Lower leg skin (tissue), 4 donors: Measurements from ENCODE around the gene RNF6. TPM values are rescaled to one million over a fixed set of nuclear protein-coding genes. Genes with fewer than 3 reads are reported as not detected.

Source experiments
- DNase-seq, 2 donors: peaks; one replicate each; pipeline ENCODE4 v3.0.0-alpha.2; 2019; ENCODE audit warnings: low spot score in 2 of 2
- H3K4me3 ChIP-seq: fragments of 200-600 bp; sonication (generic); 2 replicates; pipeline ENCODE4 v1.5.1; 2017; ENCODE audit warnings: mild to moderate bottlenecking, low read depth; ENCODE audit not compliant: poor library complexity, severe bottlenecking
- CTCF ChIP-seq, 3 donors: fragments of 450-650 bp; IDR thresholded peaks; one replicate each; pipeline ENCODE4 v1.5.1; 2016; ENCODE audit warnings: antibody characterized with exemption in 3 of 3, mild to moderate bottlenecking in 3 of 3, moderate library complexity in 2 of 3
- POLR2A ChIP-seq, 2 donors: fragments of 450-650 bp; IDR thresholded peaks; one replicate each; pipeline ENCODE4 v1.6.1; 2016 to 2017; ENCODE audit warnings: antibody characterized with exemption in 2 of 2, mild to moderate bottlenecking in 1 of 2, moderate library complexity in 1 of 2
- WGBS, 2 donors: methylation state at CpG; one replicate each; pipeline ENCODE4 v1.1.5; 2018; 5-methylcytosine and 5-hydroxymethylcytosine counted together
- intact Hi-C: fragments of 100-400 bp; cut with DNase I; formaldehyde crosslinking; loops from one replicate; pipeline ENCODE4 v1.15.0; 2023; ENCODE audit warnings: low total_unique reads
- total RNA-seq, 4 donors: library from RNA; depleted of rRNA; stranded (reverse); fragments of >200 nt; gene quantifications; one replicate each; pipeline ENCODE4 v1.1.0, GENCODE V29; 2016

The RNF6 gene
- 10 to 100 TPM; 24.3 to 30.3 (median 26.1) TPM for total RNA-seq

- intact Hi-C loops, result no loop called here
- no peak for TF ChIP-seq CTCF (IDR thresholded peaks at IDR 0.05)
- no peak for TF ChIP-seq POLR2A (IDR thresholded peaks at IDR 0.05)
- DNase-seq, result peak; percentile 97 to 98
- peak within 1 kb of the TSS; percentile 96 for H3K4me3 ChIP-seq
- WGBS, 2 donors, result 0% methylated on average over 14 to 59 of the region's 67 CpGs
Measured at GRCh38 chr13:26221721-26222519, at the start of gene RNF6. RNF6 (minus strand) TSS chr13:26222314; CDS start chr13:26219649, 2,665 bp downstream.

- WGBS, 2 donors, result 89 to 94% methylated on average over 3 of the region's 3 CpGs
- no peak overlapping the region for H3K4me3 ChIP-seq
- intact Hi-C loops, result no loop called here
- TF ChIP-seq POLR2A (IDR thresholded peaks at IDR 0.05), result no peak
- no peak for TF ChIP-seq CTCF (IDR thresholded peaks at IDR 0.05)
- no peak for DNase-seq
Measured at GRCh38 chr13:26270707-26271106, 48.6 kb upstream of the RNF6 start.

GRCh38 chr13:26266311-26266710 lies 44.2 kb upstream of the RNF6 start:
- TF ChIP-seq POLR2A (IDR thresholded peaks at IDR 0.05) (no peak), CTCF (IDR thresholded peaks at IDR 0.05) (no peak)
- intact Hi-C loops, result no loop called here
- DNase-seq, result no peak
- no peak overlapping the region for H3K4me3 ChIP-seq
- WGBS, 2 donors, result 78 to 85% methylated on average over 3 of the region's 3 CpGs

GRCh38 chr13:26262156-26262555 lies 40.0 kb upstream of the RNF6 start:
- intact Hi-C loops, result no loop called here
- TF ChIP-seq CTCF (IDR thresholded peaks at IDR 0.05) (no peak), POLR2A (IDR thresholded peaks at IDR 0.05) (no peak)

GRCh38 chr13:26259634-26260033 lies 37.5 kb upstream of the RNF6 start:
- no peak for DNase-seq
- TF ChIP-seq POLR2A (IDR thresholded peaks at IDR 0.05) (no peak), CTCF (IDR thresholded peaks at IDR 0.05) (no peak)
- intact Hi-C loops, result no loop called here
- whole genome bisulfite sequencing, 2 donors, result 85 to 88% methylated on average over 3 of the region's 3 CpGs
- H3K4me3 ChIP-seq, result no peak overlapping the region

More at GRCh38 chr13:26262156-26262555, 40.0 kb upstream of the RNF6 start:
- no peak for DNase-seq
- 92 to 98% methylated on average over 2 of the region's 2 CpGs for WGBS, 2 donors
- H3K4me3 ChIP-seq, result no peak overlapping the region
